DMS79 (cell line): Measurements from ENCODE around the gene EMP1.
A peak's percentile ranks its signal among the peaks of the same experiment; 100 is the strongest.

Experiments used
- DNase-seq: peaks from one replicate; lab custom pipeline; 2025; lab: John Stamatoyannopoulos, UW

EMP1 gene

DNA sequence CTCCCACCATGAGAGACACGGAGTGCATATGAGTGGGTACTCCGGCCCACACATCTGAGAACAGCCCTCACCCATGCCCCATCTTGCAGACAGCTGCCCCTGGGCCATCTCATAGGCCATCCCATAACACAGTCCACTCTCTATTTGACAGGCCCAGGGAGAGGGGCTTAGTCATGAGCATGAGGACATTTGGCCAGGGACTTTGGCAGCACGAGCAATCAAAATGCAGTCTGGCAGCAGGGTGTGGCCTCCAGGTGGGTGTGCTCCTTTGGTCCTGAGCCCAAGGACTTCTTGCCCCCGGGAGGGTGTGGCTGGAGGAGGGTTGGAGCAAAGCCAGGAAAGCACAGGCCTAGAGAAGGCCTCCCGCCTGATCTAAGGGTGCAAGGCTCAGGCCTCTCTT lies 25.6 kb downstream of the EMP1 start:
- DNase-seq, result peak; percentile 55

DNA sequence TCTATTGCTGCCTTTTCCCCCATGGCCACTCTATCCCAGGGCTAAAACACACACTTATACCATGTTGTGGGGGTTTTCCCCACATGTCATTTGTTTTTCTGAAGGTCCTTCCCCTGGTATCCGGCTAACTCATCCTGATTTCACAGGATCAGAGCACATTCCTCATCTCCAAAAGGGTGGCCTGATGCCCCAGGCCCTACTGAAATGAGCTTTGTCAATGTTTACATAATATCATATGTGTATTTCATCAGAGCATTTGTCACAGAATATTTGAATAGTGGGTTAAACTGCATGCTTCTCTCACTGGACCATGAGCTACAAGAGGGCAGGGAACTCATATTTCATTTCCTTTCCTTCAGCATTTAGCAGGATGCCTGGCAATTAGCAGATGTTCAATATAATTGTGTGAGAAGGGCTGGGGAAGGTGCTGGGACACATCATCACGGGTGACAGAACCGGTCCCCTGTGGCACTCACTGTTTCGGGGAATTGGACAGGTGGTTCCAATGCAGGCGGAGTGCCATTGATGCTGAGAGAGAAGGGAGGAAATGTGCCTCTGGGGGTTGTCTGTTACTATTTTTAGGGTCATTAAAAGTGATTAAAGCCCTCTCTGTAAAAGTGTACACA lies 26.8 kb downstream of the EMP1 start:
- peak; percentile 85 for DNase-seq

DNA sequence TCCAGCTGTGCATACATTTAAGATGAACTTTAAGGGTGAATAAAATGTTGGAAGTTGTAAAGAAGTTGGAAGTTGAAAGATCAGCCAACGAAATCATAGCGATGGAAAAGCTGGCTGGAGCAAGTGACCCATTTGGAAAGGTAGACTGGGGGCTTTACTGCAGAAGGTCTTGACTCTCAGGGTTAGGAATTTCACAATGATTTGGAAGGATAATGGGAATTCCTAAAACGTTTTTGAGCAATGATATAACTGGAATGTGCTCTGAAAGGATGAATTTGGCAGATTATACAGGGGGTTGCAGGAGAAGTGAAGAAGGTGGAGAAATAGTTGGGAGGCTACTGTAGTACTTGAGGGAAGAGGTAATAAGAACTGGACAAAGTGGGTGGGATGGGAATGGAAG lies 27.4 kb downstream of the EMP1 start:
- no peak for DNase-seq

DNA sequence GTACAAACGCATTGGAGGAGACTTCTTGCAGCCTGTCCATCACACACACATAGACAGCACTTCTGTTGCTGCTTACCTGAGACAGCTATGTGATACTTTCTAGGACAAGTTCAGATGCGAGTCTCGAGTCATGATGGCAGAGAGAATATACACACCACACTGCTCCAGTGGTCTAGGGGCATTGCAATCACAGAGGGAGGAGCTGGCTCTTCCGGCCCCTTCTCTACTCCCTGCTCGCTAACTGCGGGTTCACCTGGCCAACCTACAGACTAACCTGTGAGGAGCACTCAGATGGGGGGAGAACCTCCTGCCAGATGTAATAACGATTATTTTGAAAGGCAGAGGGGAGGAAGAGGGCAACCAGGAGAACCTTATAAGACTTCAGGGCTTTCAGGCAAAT lies 30.7 kb downstream of the EMP1 start:
- DNase-seq, result no peak

DNA sequence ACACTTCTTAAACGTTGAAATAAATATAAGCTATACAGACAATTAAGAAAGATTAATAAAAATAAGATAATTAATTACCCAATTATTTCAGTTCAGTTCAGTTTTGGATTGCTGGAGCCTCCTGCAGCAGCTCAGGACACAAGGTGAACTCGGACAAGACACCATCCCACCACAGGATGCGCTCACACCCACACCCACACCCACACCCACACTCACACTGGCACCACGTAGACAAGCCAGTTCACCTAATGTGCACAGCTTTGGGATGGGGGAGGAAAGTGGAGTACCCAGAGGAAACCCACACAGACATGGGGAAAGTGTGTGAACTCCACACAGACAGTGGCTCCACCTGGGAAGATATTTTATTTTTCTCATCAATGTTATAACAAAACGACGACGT lies 32.1 kb downstream of the EMP1 start:
- no peak for DNase-seq

DNA sequence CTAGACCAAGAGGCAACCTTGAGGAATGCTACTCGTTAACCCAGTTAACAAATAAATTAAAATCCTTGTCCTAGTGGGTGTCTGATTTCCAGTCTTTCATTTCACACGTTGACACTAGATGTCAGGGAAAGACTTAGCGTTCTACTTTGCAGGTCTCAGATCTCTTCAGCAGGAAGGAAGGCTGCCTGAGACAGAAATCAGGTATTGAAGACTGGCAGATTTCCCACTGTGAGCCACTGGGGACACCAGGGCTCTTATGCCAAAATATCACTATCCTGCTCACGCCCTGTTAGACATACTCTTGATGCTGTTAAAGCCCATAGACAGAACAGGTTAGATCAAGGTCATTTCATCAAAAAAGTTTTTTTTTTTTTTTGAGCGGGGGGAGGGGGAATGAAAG lies 33.0 kb downstream of the EMP1 start:
- DNase-seq, result no peak

DNA sequence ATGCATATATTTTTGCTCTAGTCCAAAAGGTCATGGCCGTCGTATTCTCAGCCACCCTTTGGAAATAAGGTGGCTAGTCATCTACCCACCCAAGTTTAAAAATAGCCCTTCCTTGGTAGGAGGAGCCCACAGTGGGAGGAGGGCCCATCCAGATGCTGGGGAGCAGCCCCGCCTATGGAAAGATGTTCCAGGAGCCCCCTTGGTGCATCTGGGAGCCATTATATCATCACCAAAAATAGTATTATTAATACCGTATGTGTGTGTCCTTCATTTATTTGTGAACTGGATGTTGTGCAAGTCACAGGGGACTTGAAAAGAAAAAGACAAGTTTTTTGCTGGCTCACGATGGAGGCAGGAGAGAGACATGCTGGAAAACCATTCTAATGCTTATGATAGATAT lies 34.0 kb downstream of the EMP1 start:
- no peak for DNase-seq

DNA sequence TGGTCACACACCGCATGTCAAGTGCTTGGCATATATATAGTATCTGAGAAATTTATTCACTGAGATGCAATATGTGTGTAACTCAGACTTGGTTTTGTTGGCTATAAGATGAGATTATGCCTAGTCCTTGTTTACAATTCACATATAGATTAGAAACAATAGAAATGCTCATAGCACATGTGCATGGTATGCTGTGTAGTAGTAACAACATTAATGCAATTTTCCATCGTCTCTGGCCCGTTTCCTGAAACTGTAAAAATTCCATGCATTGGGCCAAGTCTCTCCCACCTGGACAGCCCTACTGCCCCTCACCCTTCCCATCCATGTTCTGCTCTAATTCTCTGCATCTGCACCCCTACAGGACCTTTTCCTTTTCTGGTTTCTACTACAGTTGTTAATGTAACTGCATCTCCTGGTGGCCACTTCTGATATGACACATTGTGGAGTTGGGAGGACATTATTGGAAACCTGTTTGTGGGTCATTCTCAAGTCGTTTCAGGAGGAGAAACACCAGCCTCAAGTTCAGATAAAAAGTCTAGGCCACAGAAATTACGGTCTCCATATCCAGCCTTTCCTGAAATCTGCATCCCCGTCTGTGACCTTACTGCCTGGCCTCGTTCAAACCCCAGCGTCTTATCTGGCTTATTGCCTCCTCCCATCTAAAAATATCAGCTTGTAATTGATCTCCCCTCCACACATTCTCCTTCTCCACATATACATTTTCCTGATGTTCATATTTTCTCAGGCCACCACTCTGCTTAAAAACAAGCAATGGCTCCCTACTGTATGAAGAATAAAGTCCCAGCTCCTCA lies 37.5 kb downstream of the EMP1 start:
- DNase-seq, result no peak

DNA sequence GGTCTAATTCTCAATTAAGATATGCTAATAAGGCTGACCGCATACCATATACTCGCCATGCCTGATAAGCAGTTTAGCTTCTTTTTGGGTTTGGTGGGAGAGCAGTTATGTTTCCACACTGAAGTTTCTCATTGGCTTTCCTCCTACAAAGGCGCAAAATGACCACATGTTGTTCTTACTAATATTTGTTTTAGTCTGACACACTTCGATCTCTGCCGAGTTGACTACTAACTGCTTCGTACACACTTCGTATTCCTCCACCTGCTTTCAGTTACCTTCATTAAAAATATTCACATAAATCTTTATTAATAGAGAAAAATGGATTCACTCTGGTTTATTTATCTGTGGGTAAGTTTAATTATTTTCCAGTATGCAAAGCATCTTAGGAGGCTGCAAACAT lies 41.7 kb downstream of the EMP1 start:
- no peak for DNase-seq

DNA sequence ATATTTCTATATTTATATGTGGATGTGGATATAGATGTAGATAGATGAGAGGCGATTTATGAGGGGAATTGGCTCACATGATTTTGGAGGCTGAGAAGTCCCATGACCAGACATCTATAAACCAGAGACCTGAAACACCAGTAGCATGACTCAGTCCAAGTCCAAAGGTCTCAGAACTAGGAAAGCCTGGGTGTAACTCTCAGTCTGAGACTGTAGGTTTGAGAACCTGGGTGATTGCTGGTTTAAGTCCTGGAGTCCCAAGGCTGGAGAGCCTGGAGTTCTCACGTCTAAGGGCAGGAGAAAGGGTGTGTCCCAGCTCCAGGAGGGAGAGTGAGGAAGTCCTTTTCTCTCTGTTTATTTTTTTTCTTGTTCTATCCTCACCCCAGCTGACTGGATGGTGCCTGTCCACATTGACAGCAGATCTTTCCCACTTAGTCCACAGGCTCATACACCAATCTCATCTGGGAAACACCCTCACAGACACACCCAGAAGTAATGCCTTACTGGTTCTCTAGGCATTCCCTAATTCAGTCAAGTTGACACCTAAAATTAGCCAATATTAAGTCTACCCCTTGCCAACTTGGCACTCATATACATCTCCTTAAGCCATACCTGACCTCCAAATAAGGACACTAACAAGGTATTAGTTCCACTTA lies 45.4 kb downstream of the EMP1 start:
- no peak for DNase-seq

DNA sequence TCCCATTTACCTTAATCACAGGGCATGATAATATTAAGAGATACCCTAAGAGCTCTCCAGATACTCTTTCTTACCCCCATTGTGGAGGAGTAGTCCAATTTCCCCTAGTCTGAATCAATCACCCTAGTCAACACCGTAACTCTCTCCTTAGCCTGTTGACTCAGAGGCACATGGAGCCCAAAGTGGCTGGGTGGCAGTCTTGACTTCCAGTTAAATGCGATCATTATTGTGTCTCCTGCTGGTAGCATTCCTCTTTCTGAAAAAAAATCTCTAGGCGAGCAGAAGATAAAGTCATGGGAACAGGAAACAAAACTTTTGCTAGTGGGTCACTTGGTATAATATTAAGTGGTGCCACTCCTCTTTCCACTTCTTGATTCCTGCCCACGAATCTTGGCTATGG lies 46.4 kb downstream of the EMP1 start:
- DNase-seq, result no peak

DNA sequence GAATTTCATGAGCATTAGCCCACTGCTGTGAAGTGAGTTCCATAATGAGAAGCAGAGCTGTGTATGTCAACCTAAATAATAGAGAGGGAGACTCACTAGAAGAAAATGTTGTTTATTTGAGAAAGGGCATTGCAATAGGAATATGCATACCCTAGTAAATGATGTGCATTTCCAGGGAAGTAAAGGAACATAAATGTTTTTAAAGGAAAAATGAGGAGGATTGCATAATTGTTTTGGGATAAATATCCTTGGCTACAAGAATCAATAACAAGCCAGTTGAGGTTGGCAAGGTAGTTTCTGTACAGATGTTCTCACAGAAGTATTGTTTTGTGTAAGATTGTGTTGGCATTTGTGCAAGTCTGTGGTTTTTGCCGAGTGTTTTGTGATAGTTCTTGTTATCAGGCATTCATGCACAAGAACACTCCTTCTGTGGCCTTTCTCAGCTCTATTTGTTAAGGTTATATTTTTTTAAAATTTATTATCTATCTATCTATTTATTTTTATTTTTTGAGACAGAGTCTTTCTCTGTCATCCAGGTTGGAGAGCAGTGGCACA lies 47.1 kb downstream of the EMP1 start:
- no peak for DNase-seq

DNA sequence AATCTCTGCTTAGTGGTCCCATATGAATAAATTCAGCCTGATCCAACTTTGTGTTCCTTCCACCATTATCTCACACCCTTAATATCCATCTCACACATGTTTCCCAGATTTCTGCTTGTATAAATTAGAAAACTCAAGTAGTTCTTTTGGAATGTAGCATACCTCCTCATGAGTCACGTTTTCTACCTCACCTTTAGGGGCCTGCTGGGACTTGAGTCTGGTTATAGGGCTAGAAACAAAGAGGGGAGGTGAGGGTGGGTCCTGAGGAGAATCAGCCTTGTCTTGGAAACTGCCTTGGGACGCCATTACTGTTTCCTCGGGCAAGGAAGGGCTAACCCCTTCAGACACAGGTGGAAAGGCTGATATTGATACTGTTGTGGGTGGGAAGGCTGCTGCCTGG lies 51.1 kb downstream of the EMP1 start:
- DNase-seq, result no peak

DNA sequence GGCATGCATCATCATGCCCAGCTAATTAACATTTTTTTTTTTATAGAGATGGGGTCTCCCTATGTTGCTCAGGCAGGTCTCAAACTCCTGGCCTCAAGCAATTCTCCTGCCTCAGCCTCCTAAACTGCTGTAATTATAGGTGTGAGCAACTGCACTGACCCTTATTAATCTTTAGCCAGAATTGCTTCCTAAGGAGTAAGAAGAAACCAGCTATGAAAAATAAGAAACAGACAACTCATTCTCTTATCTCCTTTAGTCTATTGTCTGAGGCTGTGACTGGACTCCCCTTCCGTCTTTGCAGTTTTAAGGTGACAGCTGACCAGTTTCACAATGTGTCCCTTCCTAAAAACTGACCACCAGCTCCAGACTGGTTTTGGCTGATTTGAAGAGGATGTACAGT lies 52.4 kb downstream of the EMP1 start:
- no peak for DNase-seq

DNA sequence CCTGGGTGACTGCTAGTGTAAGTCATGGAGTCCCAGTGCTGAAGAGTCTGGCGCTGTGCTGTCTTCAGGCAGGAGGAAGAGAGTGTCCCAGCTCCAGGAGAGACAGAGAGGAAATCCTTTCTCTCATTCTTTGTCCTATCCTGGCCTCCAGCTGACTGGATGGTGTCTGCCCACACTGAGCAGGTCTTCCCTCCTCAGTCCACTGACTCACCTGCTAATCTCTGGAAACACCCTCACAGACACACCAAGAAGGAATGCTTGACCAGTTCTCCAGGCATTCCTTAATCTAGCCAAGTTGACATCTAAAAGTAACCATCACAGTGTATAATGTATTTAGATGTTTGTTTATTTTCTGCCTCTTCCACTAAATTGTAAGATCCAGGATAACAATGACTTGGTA lies 53.9 kb downstream of the EMP1 start:
- DNase-seq, result no peak

DNA sequence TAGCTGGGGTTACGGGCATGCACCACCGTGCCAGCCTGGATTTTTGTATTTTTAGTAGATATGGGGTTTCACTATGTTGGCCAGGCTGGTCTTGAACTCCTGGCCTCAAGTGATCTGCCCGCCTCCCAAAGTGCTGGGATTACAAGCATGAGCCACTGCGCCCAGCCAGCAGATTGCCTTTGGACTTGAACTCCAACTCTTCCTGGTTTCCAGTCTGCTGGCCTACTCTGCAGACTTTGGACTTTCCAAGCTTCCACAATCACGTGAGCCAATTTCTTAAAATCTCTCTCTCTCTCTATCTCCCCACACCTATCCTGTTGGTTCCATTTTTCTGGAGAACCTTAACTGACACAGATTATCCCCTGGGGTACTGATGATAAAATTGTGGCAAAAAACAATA lies 55.0 kb downstream of the EMP1 start:
- DNase-seq, result no peak

DNA sequence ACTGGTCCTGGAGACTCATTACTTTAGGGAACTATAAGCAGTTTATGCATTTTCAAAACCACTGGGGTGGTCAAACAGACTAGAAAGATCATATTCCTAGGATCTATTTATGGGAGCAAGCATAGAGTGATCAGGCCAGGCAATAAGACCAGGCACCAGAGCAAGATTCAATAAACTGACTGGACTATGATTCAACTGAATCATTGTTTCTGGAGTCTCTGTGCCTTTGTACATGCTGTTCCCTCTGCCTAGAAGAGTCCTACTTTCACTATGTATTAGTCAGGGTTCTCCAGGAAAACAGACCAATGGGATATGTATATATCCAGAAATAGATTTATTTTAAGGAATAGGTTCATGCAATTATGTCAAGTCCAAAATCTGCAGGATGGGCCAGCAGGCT lies 55.5 kb downstream of the EMP1 start:
- DNase-seq, result no peak

DNA sequence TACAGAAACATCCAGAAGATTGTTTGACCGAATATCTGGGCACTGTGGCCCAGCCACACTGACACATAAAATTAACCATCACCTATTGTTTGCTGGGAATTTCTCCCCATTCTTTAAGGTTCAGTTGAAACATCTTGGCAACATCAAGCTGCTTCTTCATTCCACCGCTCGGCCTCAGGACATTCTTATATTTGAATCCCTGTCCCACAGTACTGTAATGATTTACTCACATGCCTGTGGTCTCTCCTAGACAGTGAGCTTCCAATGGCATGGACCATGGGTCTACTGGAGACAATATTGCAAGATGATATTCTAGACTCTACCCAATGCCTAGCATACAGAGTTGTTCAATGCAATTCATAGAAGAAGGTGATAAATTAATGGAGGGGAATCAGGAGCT lies 56.1 kb downstream of the EMP1 start:
- no peak for DNase-seq

DNA sequence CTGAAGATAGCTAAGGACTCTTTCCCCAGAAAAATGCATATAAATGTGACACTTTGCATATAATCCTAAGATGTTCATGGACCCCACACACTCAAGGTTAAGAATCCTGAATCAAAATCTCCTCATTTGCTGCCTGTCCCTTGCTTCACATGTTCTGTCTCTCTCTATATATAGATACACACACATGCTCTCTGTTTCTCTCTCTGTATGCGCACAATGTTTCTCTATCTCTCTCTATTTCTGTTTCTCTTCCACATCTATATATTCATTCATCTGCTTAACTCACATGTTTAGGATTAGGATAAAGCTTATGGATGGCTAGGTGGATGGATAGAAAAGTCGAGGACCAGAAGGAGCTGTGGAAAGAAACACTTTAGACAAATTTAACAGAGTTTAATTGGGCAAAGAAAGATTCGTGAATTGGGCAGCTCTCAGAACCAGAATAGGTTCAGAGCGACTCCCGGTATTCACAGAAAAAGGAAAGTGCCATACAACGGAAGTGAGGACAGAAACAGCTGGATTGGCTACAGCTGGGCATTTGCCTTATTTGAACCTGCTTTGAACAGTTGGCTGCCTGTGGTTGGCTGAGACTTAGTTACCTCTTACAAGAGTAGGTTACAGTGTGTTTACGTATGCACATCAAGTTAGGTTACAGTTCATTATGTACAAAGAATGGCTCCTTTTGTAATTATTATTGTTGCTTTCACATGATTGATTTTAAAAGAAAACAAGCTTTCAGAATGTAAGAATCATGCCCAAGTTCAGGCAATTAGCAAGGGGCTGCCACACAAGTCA lies 57.6 kb downstream of the EMP1 start:
- no peak for DNase-seq

DNA sequence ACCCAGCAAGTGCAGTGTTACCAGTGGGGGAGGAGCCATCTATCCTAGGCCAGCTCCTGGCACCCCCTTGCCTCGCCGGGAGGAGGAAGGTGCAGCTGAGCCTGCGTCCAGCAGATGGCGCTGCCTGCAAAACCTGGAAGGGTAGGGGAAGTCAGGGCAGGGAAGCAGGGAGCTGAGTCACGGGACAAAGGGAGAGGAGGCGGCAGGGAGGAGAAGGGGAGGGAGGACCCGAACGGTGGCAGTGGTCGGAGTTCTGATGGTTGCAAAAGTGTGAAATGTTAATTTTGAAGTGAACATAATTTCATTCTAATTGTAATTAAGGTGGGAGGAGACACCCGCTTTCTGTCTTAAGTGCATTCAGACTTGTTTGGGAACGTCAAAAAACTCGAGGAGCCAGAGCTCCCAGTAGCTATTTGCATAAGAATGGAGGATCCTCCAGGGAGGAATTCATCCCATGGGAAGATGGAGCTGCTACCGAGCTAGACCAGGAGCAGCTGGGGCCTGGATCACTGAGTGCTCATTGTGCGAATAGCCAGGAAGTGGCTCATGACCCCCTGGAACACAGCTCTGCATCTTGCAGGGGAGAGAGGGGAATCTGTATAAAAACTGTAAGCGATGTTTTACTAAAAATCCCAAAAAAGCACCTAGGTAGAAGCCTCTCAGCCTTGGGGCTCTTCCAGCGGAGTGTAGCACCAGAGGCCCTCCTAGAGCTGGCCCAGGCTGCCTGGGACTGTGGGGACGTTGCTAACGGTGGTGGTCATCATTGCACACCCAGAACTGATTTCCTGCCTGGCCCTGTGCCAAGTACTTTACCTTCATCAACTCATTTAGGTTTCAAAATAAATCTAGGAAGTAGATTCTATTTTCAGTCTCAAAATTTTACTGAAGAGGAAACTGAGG lies 59.5 kb downstream of the EMP1 start:
- DNase-seq, result peak; percentile 89

DNA sequence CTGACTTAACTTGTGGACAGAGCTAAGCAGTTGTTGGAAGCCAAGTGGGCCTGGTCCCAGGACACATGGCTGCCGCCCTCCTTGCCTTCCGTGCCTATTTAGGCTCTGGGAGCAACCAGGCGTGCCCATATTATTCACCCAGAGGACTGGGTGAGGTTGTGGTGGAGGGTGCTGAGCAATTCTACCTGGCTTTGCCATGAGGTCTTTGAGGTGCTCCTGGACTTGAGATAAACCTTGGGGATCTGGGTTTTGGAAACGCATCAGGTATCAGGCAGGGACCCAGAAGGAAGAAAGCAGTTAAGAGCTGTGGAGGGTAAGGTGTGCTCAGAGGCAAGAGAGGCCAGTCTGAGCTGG lies 60.1 kb downstream of the EMP1 start:
- DNase-seq, result no peak
